GM23338 (cell line): ENCODE results near the gene EPAS1. TPM values are rescaled to one million over a fixed set of nuclear protein-coding genes. Genes with fewer than 3 reads are reported as not detected.

ENCODE experiments used
- ATAC-seq: fragments of 200-7000 bp; cut with Tn5 transposase; 3 replicates; pipeline ENCODE4 v1.9.1; 2020
- DNase-seq: peaks from one replicate; pipeline ENCODE4 v3.0.0-alpha.2; 2015; ENCODE audit warnings: low spot score
- H2AFZ ChIP-seq: fragments of 200-600 bp; sonication (generic); 2 replicates; pipeline ENCODE4 v1.8.0; 2016; ENCODE audit warnings: antibody characterized with exemption, mild to moderate bottlenecking, moderate library complexity
- H3F3A ChIP-seq: fragments of 200-600 bp; sonication (generic); replicated peaks from 2 replicates; pipeline ENCODE4 v1.8.0; 2017; ENCODE audit warnings: antibody characterized with exemption, mixed run types, low read depth
- H3K27ac ChIP-seq: fragments of 200-600 bp; sonication (generic); 2 replicates; pipeline ENCODE4 v1.6.1; 2016; ENCODE audit warnings: low read depth
- H3K27me3 ChIP-seq: fragments of 200-600 bp; sonication (generic); 2 replicates; pipeline ENCODE4 v1.8.0; 2016; ENCODE audit warnings: mild to moderate bottlenecking, mixed run types, moderate library complexity; ENCODE audit not compliant: insufficient read depth
- H3K36me3 ChIP-seq: fragments of 200-600 bp; sonication (generic); 2 replicates; pipeline ENCODE4 v1.8.0; 2016; ENCODE audit warnings: mild to moderate bottlenecking; ENCODE audit not compliant: insufficient read depth
- H3K4me1 ChIP-seq: fragments of 200-600 bp; sonication (generic); 2 replicates; pipeline ENCODE4 v1.8.0; 2016; ENCODE audit warnings: mild to moderate bottlenecking, moderate library complexity; ENCODE audit not compliant: insufficient read depth
- H3K4me2 ChIP-seq: fragments of 200-600 bp; sonication (generic); 2 replicates; pipeline ENCODE4 v1.7.1; 2017; ENCODE audit warnings: mixed run types
- H3K4me3 ChIP-seq: fragments of 200-600 bp; sonication (generic); 2 replicates; pipeline ENCODE4 v1.6.1; 2016; ENCODE audit warnings: mixed run types
- H3K79me2 ChIP-seq: fragments of 200-600 bp; sonication (generic); replicated peaks from 2 replicates; pipeline ENCODE4 v1.8.0; 2017; ENCODE audit warnings: mild to moderate bottlenecking; ENCODE audit not compliant: insufficient read depth
- H3K9me2 ChIP-seq: fragments of 200-600 bp; sonication (generic); 2 replicates; pipeline ENCODE4 v1.8.0; 2017; ENCODE audit not compliant: insufficient read depth
- H4K20me1 ChIP-seq: fragments of 200-600 bp; sonication (generic); replicated peaks from 2 replicates; pipeline ENCODE4 v1.8.0; 2017; ENCODE audit warnings: mild to moderate bottlenecking; ENCODE audit not compliant: insufficient read depth
- H3K27ac Mint-ChIP-seq: 2 replicates; pipeline ENCODE4 v1.8.0; 2020; ENCODE audit warnings: inconsistent platforms, mild to moderate bottlenecking, moderate library complexity, mixed read lengths
- H3K27me3 Mint-ChIP-seq: 3 replicates; pipeline ENCODE4 v1.8.0; 2022; ENCODE audit warnings: low read depth, mild to moderate bottlenecking, moderate library complexity, mixed read lengths, inconsistent platforms; ENCODE audit not compliant: insufficient read depth, poor library complexity
- H3K36me3 Mint-ChIP-seq: 3 replicates; pipeline ENCODE4 v1.8.0; 2021; ENCODE audit warnings: low read depth, mild to moderate bottlenecking, inconsistent platforms, moderate library complexity, mixed read lengths
- H3K4me1 Mint-ChIP-seq: 3 replicates; pipeline ENCODE4 v1.8.0; 2020; ENCODE audit warnings: mild to moderate bottlenecking, inconsistent platforms, mixed read lengths
- H3K4me3 Mint-ChIP-seq: 3 replicates; pipeline ENCODE4 v1.8.0; 2021; ENCODE audit warnings: moderate library complexity, mild to moderate bottlenecking, inconsistent platforms, mixed read lengths
- H3K9me3 Mint-ChIP-seq: 3 replicates; pipeline ENCODE4 v1.8.0; 2020; ENCODE audit warnings: moderate library complexity, mild to moderate bottlenecking, inconsistent platforms, mixed read lengths
- CREB1 ChIP-seq: fragments of 250-450 bp; sonication (Bioruptor Pico); IDR thresholded peaks from 2 replicates; pipeline ENCODE4 v1.5.0; 2020; ENCODE audit warnings: low read depth, mild to moderate bottlenecking, moderate library complexity
- CTCF ChIP-seq, 2 experiments: fragments of 200-600 bp in 1 of 2; sonication (generic) in 1 of 2; conservative IDR thresholded peaks; 2 replicates each; pipeline versions ENCODE4 v1.5.1 to v1.6.1; 2016 to 2017; ENCODE audit warnings: antibody characterized with exemption in 2 of 2, low read depth in 2 of 2, mild to moderate bottlenecking in 2 of 2, moderate library complexity in 1 of 2
- EZH2 ChIP-seq: fragments of 200-600 bp; sonication (generic); IDR thresholded peaks from one replicate; pipeline ENCODE4 v1.8.0; 2017; ENCODE audit warnings: antibody characterized with exemption, mild to moderate bottlenecking, low read depth; ENCODE audit not compliant: unreplicated experiment
- EZH2phosphoT487 ChIP-seq: fragments of 200-600 bp; sonication (generic); IDR thresholded peaks from one replicate; pipeline ENCODE4 v1.8.1; 2018; ENCODE audit warnings: antibody characterized with exemption; ENCODE audit not compliant: unreplicated experiment
- JUNB ChIP-seq: IDR thresholded peaks from one replicate; pipeline ENCODE4 v1.6.1; 2016; ENCODE audit warnings: antibody characterized with exemption; ENCODE audit not compliant: unreplicated experiment
- NANOG ChIP-seq: IDR thresholded peaks from 2 replicates; pipeline ENCODE4 v1.6.1; 2016; ENCODE audit warnings: antibody characterized with exemption, borderline replicate concordance
- POLR2AphosphoS5 ChIP-seq: IDR thresholded peaks from 2 replicates; pipeline ENCODE4 v1.6.1; 2016; ENCODE audit warnings: antibody characterized with exemption, low read depth
- ZNF114 ChIP-seq: fragments of 250-450 bp; sonication (Bioruptor Pico); IDR thresholded peaks from 2 replicates; pipeline ENCODE4 v1.5.0; 2020; ENCODE audit warnings: mild to moderate bottlenecking, moderate library complexity
- ZNF331 ChIP-seq: fragments of 250-450 bp; sonication (Bioruptor Pico); IDR thresholded peaks from 2 replicates; pipeline ENCODE4 v1.5.0; 2020; ENCODE audit warnings: low read depth, mild to moderate bottlenecking, moderate library complexity
- polyA plus RNA-seq: library from polyadenylated mRNA; unstranded; fragments of >200 nt; fragmentation: Nextera tagmentation; extraction: Ambion mirVana; gene quantifications from 2 replicates; pipeline ENCODE4 v1.2.1, GENCODE V29; 2016
- total RNA-seq: library from RNA; depleted of rRNA; stranded (reverse); fragments of >200 nt; shearing (Covaris generic); gene quantifications from 2 replicates; pipeline ENCODE4 v1.2.3, GENCODE V29; 2014
- TF ChIP-seq, protein P1 (sequence below): IDR thresholded peaks from 2 replicates; pipeline ENCODE4 v1.6.1; 2016; ENCODE audit warnings: antibody characterized with exemption

EPAS1 gene
- total and polyA plus RNA-seq, 2 experiments from 2014 or later = 0.68 to 5.4 TPM

DNA sequence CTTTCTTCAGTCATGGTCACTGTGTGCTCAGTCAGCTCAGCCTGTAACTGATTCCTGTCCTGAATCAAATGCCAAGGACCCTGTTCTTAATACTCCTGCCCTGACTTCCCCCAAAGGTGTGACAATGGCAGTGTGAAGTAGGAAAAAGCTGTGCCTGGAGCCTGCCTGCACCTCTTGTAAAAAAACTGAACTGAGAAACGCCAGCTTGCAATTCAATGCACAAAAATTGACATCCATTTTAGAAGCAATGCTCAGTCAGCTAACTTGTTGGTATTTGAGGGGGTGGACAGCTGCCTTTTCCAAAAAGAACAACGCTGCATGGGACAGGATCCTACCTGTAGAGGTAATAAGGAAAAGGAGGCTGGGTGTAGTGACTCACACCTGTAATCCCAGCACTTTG, 115.9 kb downstream of the EPAS1 start:
- DNase-seq (no peak), ATAC-seq (no peak)
- peaks cover 9% of the 10 kb centered on the region for H3K27me3 Mint-ChIP-seq
- H3K9me2 ChIP-seq = no peaks in the 10 kb centered on the region
- no peak overlapping the region for H3K27ac Mint-ChIP-seq
- no peak overlapping the region for H3K4me3 Mint-ChIP-seq
- H3K4me3 ChIP-seq = no peak overlapping the region
- peaks cover 29% of the 10 kb centered on the region for H3K9me3 Mint-ChIP-seq
- H3K4me1 ChIP-seq = no peaks in the 10 kb centered on the region
- no peak overlapping the region for H3K27ac ChIP-seq
- H3K79me2 ChIP-seq = no peaks in the 10 kb centered on the region
- no peak for TF ChIP-seq CTCF (conservative IDR thresholded peaks at IDR 0.05; ENCODE audit: low read depth in 2 of 2)
- no peak for TF ChIP-seq JUNB
- TF ChIP-seq POLR2AphosphoS5 = no peak
- TF ChIP-seq EZH2phosphoT487 = no peak
- no peak for TF ChIP-seq CREB1
- no peak for TF ChIP-seq NANOG
- H3K36me3 Mint-ChIP-seq = peaks cover 15% of the 10 kb centered on the region
- no peak overlapping the region for H2AFZ ChIP-seq
- H3F3A ChIP-seq = no peaks in the 10 kb centered on the region
- no peak overlapping the region for H3K4me2 ChIP-seq
- H4K20me1 ChIP-seq = no peaks in the 10 kb centered on the region
- peaks cover 4% of the 10 kb centered on the region; the same call in 2 of the 3 replicates for H3K4me1 Mint-ChIP-seq
- no peaks in the 10 kb centered on the region for H3K27me3 ChIP-seq
- no peaks in the 10 kb centered on the region for H3K36me3 ChIP-seq

DNA sequence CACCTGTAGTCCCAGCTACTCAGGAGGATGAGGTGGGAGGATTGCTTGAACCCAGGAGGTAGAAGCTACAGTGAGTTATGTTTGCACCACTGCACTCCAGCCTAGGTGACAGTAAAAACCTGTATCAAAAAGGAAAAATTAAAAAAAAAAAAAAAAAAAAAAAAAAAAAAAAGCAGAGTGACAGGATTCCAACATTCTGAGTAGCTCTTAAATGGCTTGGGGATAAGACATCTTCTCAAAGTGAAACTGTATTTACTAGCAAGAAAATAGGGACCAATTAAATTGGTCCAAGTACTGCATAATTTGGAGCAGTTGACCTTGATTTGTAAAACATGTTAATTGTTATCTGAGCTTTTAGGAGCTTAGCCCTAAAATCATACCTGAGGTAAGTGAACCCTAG, 116.4 kb downstream of the EPAS1 start:
- H3K36me3 ChIP-seq = no peaks in the 10 kb centered on the region
- no peak overlapping the region for H2AFZ ChIP-seq
- Mint-ChIP-seq H3K36me3 (peaks cover 20% of the 10 kb centered on the region), H3K27me3 (peaks cover 7% of the 10 kb centered on the region), H3K4me3 (no peak overlapping the region), H3K9me3 (peaks cover 34% of the 10 kb centered on the region), H3K4me1 (peaks cover 4% of the 10 kb centered on the region; the same call in 2 of the 3 replicates), H3K27ac (no peak overlapping the region)
- no peaks in the 10 kb centered on the region for H4K20me1 ChIP-seq
- no peaks in the 10 kb centered on the region for H3K79me2 ChIP-seq
- DNase-seq (no peak), ATAC-seq (no peak)
- H3K4me3 ChIP-seq = no peak overlapping the region
- H3K9me2 ChIP-seq = no peaks in the 10 kb centered on the region
- H3F3A ChIP-seq = no peaks in the 10 kb centered on the region
- H3K4me2 ChIP-seq = no peak overlapping the region
- TF ChIP-seq EZH2 = no peak
- no peaks in the 10 kb centered on the region for H3K4me1 ChIP-seq
- no peaks in the 10 kb centered on the region for H3K27me3 ChIP-seq
- H3K27ac ChIP-seq = no peak overlapping the region

GRCh38 chr2:46414701-46415100, 117.5 kb downstream of the EPAS1 start:
- Histone ChIP-seq H3K36me3 (no peaks in the 10 kb centered on the region), H3K4me2 (no peak overlapping the region), H2AFZ (no peak overlapping the region), H3K9me2 (no peaks in the 10 kb centered on the region), H3K27me3 (no peaks in the 10 kb centered on the region), H4K20me1 (no peaks in the 10 kb centered on the region), H3F3A (no peaks in the 10 kb centered on the region), H3K4me3 (no peak overlapping the region), H3K4me1 (no peaks in the 10 kb centered on the region), H3K27ac (no peak overlapping the region), H3K79me2 (no peaks in the 10 kb centered on the region)
- peaks cover 24% of the 10 kb centered on the region for H3K36me3 Mint-ChIP-seq
- no peaks in the 10 kb centered on the region for H3K4me1 Mint-ChIP-seq
- H3K4me3 Mint-ChIP-seq = no peak overlapping the region
- H3K27me3 Mint-ChIP-seq = peaks cover 1% of the 10 kb centered on the region
- peaks cover 45% of the 10 kb centered on the region for H3K9me3 Mint-ChIP-seq
- H3K27ac Mint-ChIP-seq = no peak overlapping the region
- DNase-seq = no peak
- ATAC-seq = no peak
- TF ChIP-seq, protein P1, sequence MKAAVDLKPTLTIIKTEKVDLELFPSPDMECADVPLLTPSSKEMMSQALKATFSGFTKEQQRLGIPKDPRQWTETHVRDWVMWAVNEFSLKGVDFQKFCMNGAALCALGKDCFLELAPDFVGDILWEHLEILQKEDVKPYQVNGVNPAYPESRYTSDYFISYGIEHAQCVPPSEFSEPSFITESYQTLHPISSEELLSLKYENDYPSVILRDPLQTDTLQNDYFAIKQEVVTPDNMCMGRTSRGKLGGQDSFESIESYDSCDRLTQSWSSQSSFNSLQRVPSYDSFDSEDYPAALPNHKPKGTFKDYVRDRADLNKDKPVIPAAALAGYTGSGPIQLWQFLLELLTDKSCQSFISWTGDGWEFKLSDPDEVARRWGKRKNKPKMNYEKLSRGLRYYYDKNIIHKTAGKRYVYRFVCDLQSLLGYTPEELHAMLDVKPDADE = no peak
- TF ChIP-seq POLR2AphosphoS5 (no peak), ZNF331 (no peak), NANOG (no peak), ZNF114 (CRISPR knock-in tag) (no peak), EZH2phosphoT487 (no peak)
